Measurements from ENCODE around the gene DUS2. TPM values are rescaled to one million over a fixed set of nuclear protein-coding genes. Genes with fewer than 3 reads are reported as not detected.
A peak's percentile ranks its signal among the peaks of the same experiment; 100 is the strongest.

DUS2 gene
- total and polyA plus RNA-seq, 9 of the 15 experiments (the other 6 are each of a cell fraction or from before 2014, with no cell fraction given): 5.8 to 22.5 (median 20.6) TPM

DNA sequence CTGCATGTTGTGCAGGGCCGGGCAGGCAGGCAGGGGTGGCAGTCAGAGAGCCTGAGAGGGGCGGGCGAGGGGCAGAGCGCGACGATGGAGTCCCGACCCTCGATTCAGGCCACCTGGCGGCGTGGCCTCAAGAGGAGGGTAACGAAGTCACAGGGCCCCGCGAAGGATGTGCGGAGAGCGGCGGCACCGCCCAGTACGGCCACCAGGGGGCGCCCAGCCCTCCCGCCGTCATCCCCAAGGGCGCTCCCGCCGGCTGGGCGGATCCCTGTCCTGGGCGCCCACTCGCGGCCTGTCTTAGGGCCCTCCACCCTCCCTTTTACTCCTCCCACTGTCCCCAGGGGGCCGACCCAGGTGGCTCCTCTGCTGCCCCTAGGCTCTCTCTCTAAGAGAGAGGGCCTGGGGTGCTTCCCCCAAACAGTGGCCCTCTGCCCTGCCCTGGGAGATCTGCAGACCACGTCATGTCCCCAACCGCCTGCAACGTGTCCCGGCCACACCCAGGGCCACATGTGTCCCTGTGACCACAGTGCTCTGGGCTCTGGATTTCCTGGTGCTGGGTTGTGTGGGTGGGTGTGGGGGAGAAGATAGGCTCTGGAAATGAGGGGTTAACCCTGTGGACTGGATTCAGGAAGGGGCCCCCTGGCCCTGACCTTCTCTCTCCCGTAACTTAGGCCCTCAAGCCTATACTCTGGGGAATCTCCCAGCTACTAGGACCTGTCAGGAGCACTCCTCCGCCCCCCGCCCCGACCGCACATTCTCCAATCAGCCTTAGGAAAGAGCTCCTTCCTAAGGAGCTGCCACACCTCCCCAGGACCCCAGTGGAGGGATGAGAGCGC, 29.7 kb upstream of the DUS2 start (continued):
- TF ChIP-seq TCFL5 (CRISPR knock-in tag; conservative IDR thresholded peaks at IDR 0.05) (no peak), ZNF121 (CRISPR knock-in tag; conservative IDR thresholded peaks at IDR 0.05) (no peak), XRCC3 (IDR thresholded peaks at IDR 0.05) (no peak), ZFPM2 (CRISPR knock-in tag; IDR thresholded peaks at IDR 0.05) (peak; percentile 53; the same call in 1 of the 2 replicates), GTF3C2 (IDR thresholded peaks at IDR 0.05; ENCODE audit: borderline replicate concordance, extremely low read depth, insufficient read length) (no peak), IRF1 (CRISPR knock-in tag; IDR thresholded peaks at IDR 0.05; ENCODE audit: borderline replicate concordance) (no peak), NRF1 (conservative IDR thresholded peaks at IDR 0.05 in 1 of 2, IDR thresholded peaks at IDR 0.05 in 1 of 2) (peak; percentile 23 to 31; a peak in 1 of 4 replicates), NELFE (IDR thresholded peaks at IDR 0.05; ENCODE audit: insufficient read depth, insufficient read length) (no peak), NR3C1 (CRISPR knock-in tag; IDR thresholded peaks at IDR 0.05) (0 out of 2 replicates have a peak, but pooled peaks have one; percentile 26), BMI1 (IDR thresholded peaks at IDR 0.05; ENCODE audit: low read length) (no peak), CBFA2T3 (IDR thresholded peaks at IDR 0.05) (0 out of 2 replicates have a peak, but pooled peaks have one; percentile 10), ZNF696 (CRISPR knock-in tag; conservative IDR thresholded peaks at IDR 0.05) (no peak), MITF (IDR thresholded peaks at IDR 0.05) (no peak), PCBP1 (IDR thresholded peaks at IDR 0.05; ENCODE audit: low read depth, low read length, poor library complexity, severe bottlenecking) (no peak), ZSCAN29 (IDR thresholded peaks at IDR 0.05) (no peak), ZFX (CRISPR knock-in tag; IDR thresholded peaks at IDR 0.05) (peak; percentile 93), ZNF41 (CRISPR knock-in tag; conservative IDR thresholded peaks at IDR 0.05) (no peak), EGR1 (conservative IDR thresholded peaks at IDR 0.05) (peak; percentile 89), RBFOX2 (IDR thresholded peaks at IDR 0.05; ENCODE audit: low read depth, low read length) (peak; percentile 83)
- TF ChIP-seq, protein P1, sequence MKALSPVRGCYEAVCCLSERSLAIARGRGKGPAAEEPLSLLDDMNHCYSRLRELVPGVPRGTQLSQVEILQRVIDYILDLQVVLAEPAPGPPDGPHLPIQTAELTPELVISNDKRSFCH (CRISPR knock-in tag; IDR thresholded peaks at IDR 0.05): no peak
- TF ChIP-seq, protein P1 (tag; IDR thresholded peaks at IDR 0.05): peak; percentile 55; the same call in 1 of the 2 replicates
- TF ChIP-seq, protein P2, sequence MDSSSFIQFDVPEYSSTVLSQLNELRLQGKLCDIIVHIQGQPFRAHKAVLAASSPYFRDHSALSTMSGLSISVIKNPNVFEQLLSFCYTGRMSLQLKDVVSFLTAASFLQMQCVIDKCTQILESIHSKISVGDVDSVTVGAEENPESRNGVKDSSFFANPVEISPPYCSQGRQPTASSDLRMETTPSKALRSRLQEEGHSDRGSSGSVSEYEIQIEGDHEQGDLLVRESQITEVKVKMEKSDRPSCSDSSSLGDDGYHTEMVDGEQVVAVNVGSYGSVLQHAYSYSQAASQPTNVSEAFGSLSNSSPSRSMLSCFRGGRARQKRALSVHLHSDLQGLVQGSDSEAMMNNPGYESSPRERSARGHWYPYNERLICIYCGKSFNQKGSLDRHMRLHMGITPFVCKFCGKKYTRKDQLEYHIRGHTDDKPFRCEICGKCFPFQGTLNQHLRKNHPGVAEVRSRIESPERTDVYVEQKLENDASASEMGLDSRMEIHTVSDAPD (CRISPR knock-in tag; IDR thresholded peaks at IDR 0.05): no peak
